DOHH2 (cell line): ENCODE data around the gene OR2W3.
"Not testable (repeated sequence)": the region's sequence is repeated elsewhere in the genome, so short reads cannot be mapped to it uniquely, and the experiment has no call there.

Experiments
- EZH2phosphoT487 ChIP-seq: fragments of 200-600 bp; sonication (generic); IDR thresholded peaks from 2 replicates; pipeline ENCODE4 v1.6.1; 2017; ENCODE audit warnings: borderline replicate concordance, mild to moderate bottlenecking, antibody characterized with exemption, low read length, moderate library complexity, mixed read lengths
- TF ChIP-seq, protein P1 (sequence below): fragments of 200-600 bp; sonication (generic); IDR thresholded peaks from one replicate; pipeline ENCODE4 v1.5.1; 2014; ENCODE audit warnings: antibody characterized with exemption, mild to moderate bottlenecking, low read depth, low read length; ENCODE audit not compliant: poor library complexity, severe bottlenecking

DNA sequence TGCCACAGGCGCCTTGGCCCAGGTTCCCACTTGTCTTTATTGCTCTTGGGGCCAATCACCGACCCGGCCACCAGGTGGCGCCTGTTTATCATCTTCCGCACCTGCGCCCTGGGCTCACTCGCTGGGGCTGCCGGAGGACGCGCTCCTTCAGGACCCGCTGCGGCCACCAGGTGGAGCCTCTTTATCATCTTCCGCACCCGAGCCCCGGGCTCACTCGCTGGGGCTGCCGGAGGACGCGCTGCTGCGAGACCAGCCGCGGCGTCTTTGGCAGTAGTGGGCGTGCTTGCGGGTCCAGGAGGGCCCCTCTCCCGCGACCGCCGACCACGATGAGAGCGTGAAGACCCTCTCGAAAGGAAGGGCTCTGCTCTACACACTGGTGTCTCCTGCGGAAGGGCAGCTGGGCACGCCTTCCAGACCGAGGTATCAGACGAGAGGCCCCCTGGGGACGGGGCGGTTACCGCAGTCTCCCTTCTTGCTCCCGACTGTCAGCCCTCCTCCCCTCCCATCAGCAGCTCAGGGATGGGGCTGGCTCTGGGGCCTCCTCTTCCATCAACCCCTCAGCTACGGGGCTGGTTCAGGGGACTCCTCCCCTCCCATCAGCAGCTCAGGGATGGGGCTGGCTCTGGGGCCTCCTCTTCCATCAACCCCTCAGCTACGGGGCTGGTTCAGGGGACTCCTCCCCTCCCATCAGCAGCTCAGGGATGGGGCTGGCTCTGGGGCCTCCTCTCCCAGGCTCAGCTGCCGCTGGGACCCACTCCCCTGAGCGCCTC lies 41.8 kb downstream of the OR2W3 start:
- TF ChIP-seq, protein P1, sequence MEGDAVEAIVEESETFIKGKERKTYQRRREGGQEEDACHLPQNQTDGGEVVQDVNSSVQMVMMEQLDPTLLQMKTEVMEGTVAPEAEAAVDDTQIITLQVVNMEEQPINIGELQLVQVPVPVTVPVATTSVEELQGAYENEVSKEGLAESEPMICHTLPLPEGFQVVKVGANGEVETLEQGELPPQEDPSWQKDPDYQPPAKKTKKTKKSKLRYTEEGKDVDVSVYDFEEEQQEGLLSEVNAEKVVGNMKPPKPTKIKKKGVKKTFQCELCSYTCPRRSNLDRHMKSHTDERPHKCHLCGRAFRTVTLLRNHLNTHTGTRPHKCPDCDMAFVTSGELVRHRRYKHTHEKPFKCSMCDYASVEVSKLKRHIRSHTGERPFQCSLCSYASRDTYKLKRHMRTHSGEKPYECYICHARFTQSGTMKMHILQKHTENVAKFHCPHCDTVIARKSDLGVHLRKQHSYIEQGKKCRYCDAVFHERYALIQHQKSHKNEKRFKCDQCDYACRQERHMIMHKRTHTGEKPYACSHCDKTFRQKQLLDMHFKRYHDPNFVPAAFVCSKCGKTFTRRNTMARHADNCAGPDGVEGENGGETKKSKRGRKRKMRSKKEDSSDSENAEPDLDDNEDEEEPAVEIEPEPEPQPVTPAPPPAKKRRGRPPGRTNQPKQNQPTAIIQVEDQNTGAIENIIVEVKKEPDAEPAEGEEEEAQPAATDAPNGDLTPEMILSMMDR, result peak; percentile 93
- not testable (repeated sequence) for TF ChIP-seq EZH2phosphoT487
